NCI-H2196 (cell line): ENCODE measurements around the gene FASTKD1.
A peak's percentile ranks its signal among the peaks of the same experiment; 100 is the strongest.
"Not testable (repeated sequence)": the region's sequence is repeated elsewhere in the genome, so short reads cannot be mapped to it uniquely, and the experiment has no call there.

Experiments used
- DNase-seq: peaks from one replicate; lab custom pipeline; 2025; ENCODE audit not compliant: unreplicated experiment; lab: John Stamatoyannopoulos, UW

Gene FASTKD1

DNA sequence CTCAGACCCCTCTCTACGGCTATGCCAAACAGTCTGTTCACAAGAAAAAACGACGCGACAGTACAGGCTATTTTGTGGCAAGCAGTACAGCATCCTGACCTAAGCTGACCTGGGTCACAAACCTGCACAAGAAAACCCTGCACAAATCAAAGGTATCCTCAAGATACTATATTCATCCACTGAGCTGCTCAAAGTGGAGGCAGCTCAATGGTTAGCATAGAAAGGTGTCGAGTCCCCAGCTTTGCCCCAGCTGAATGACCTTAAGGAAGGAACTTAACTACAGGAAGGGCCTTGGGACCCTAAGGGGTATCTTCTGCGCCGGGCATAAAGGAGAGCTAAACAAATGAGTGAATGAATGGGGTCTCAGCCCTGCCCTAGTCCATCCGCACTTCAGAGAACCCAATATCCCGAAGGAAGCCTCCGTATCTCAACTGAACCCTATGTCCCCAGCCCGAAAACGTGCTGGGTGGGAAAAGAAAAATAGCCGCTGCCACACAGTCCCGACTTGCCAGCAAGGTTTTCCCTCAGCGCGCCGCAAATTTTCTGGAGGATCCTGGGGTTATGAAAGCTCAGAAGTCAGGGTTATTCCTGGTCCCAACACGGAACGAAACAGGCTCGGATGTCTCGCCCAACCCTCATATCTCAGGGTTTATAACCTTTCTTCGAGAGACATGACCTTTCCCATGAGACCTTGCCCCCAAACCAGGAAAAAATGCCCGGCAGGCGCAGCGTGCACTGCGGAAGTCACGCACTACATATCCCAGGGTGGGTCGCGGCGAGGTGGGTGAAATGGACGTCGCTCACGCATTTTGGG is at the start of gene FASTKD1:
FASTKD1 (minus strand) TSS at position 706 of the 814 bp plus-strand sequence. CDS start 1,836 bp downstream, outside the sequence.
- DNase-seq, result peak; percentile 93

GRCh38 chr2:169623235-169623634 is 49.6 kb upstream of the FASTKD1 start:
- no peak for DNase-seq

DNA sequence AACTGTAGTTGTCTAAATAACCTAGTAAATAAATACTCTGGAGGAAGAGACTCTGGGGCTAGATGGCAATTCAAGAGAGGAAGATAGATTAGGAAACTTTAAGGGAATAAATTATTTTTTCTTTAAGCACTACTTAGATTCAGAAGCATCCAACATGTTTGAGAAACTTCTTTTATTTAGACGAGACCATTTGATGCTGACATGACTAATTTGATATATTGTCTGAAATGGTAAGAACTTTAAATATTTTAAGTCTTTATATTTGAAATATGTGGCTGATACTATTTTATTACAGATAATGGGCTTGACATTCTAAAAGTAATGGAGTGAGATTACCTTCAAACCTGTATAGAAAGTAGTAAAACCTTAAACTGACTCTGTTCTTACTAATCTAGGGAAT is 46.8 kb upstream of the FASTKD1 start:
- DNase-seq, result no peak

- no peak for DNase-seq
Observed at GRCh38 chr2:169619946-169620345, 46.3 kb upstream of the FASTKD1 start.

- DNase-seq, result not testable (repeated sequence)
Observed at GRCh38 chr2:169615982-169616381, 42.3 kb upstream of the FASTKD1 start.

DNA sequence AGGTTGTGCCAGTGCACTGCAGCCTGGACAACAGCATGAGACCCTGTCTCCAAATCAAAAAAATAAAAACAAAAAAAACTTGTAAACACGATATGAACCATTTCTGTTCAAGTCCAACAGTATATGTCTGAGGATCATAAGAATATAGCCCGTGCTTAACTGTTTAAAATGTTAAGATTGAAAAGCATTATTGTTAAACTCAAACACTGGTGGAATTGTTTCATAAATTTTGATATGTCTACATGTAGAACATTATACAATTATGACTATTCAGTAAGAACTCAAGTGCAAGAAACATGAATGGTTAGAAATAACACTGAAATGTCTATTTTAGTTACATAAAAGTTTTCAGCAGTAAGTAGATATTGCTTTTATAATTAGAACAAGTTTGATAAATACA is 40.2 kb upstream of the FASTKD1 start:
- DNase-seq, result no peak

DNA sequence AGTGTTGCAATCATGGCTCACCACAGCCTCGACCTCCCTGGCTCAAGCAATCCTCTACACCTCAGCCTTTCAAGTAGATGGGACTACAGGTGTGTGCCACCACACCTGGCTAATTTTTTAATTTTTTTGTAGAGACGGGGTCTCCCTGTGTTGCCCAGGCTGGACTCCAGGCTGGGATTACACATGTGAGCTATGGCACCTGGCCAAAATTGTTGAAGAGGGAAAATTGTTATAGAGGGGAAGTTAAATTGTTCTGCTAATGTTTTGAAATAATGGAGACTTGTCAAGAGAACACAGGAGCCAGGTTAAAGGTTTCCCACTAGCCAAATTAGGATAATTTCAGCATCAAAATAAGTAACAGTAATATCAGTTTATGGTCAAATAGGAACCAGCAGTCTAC is 35.6 kb upstream of the FASTKD1 start:
- no peak for DNase-seq

- no peak for DNase-seq
Observed at GRCh38 chr2:169599568-169599967, 25.9 kb upstream of the FASTKD1 start.

DNA sequence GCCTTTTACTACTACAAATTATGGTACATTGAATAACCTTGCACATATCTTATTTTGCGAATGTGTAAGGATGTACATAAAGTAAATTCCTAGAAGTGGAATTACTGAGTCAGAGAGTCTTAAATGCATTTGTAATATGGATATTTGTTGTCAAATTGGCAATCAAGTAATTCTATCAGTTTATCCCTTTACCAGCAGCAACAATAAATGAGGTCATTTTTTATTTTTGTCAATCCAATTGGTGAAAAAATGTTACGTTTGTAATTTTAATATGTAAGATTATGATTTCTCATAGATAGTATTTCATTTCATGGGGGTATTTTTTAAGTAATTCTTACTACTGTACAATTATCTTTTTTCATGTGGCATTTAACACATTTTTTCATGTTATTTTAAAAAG is 25.3 kb upstream of the FASTKD1 start:
- DNase-seq, result no peak

GRCh38 chr2:169596546-169596945 is 22.9 kb upstream of the FASTKD1 start:
- not testable (repeated sequence) for DNase-seq

DNA sequence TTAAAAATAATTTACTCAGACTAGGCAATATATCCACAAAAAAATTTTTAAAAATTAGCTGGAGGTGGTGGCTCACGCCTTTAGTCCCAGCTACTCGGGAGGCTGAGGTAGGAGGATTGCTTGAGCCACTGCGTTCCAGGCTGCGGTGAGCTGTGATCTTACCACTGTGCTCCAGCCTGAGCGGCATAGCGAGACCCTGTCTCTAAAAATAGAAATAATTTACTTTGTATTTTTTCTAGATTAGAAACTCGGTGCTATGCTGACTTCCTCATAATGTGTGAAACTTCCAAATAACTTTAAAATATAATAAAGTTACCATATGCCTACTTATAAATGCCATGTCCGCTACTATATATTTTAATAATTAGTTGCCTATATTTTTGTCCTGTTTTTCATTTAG is 17.1 kb upstream of the FASTKD1 start:
- DNase-seq, result no peak

GRCh38 chr2:169585673-169586072 is 12.0 kb upstream of the FASTKD1 start:
- no peak for DNase-seq

- DNase-seq, result peak; percentile 92
Observed at GRCh38 chr2:169584005-169584877, 10.6 kb upstream of the FASTKD1 start, which contains the start of gene PPIG. PPIG (plus strand) TSS chr2:169584351; CDS start chr2:169604042, 19,691 bp downstream.

DNA sequence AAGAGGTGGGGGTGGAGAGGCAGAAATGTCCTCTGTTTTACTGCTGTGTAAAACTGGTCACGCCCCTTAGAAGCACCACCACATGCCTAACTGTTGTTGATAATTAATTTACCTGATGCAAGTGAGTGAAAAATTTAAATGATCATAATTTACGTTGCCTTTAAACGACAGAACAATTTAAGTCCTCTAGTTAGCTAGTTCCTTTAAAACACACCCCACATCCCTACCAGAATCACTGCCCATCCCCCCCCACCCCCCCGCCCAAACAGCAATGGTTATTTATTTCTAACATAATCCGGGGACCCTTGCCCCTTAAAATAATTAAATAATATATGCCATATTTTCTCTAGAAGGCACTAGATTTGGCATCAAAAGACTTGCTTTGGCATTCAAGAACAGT is 9.9 kb upstream of the FASTKD1 start:
- DNase-seq, result no peak

DNA sequence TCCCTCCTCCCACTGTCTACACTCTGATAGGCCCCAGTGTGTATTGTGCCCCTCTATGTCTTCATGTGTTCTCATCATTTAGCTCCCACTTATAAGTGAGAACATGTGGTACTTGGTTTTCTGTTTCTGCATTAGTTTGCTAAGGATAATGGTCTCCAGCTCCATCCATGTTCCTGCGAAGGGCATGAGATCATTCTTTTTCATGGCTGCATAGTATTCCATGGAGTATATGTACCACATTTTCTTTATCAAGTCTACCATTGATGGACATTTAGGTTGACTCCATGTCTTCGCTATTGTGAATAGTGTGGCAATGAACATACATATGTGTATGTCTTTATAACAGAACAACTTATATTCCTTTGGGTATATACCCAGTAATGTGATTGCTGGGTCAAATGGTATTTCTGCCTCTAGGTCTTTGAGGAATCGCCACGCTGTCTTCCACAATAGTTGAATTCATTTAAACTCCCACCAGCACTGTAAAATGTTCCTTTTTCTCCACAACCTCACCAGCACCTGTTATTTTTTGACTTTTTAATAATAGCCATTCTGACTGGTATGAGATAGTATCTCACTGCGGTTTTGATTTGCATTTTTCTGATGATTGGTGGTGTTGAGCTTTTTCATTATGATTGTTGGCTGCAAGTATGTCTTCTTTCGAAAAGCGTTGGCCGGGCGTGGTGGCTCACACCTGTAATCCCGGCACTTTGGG is 9.0 kb upstream of the FASTKD1 start:
- DNase-seq, result not testable (repeated sequence)

DNA sequence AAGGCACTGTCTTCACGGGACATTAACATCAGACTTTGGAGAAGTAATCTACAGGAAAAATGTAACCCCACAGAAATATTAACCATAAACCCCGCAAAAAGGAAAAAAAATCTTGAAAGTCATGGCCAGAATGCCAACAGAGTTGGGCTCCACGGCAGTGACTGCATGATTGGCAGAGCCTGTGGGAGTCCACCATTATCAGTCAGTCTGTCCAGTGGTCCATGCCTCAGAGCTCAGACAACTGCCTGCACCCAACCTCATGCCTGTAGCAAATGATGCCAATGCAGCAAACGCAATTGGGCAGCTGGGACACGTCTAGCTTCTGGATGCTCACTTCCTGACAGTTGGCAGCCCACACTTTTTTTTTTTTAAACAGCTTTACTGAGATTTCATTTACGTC is 5.4 kb upstream of the FASTKD1 start:
- DNase-seq, result no peak

GRCh38 chr2:169575264-169575663 is 1.6 kb upstream of the FASTKD1 start:
- not testable (repeated sequence) for DNase-seq

GRCh38 chr2:169574539-169574938 is 874 bp upstream of the FASTKD1 start:
- DNase-seq, result not testable (repeated sequence)

- no peak for DNase-seq
Observed at GRCh38 chr2:169573974-169574299, 272 bp upstream of the FASTKD1 start.

DNA sequence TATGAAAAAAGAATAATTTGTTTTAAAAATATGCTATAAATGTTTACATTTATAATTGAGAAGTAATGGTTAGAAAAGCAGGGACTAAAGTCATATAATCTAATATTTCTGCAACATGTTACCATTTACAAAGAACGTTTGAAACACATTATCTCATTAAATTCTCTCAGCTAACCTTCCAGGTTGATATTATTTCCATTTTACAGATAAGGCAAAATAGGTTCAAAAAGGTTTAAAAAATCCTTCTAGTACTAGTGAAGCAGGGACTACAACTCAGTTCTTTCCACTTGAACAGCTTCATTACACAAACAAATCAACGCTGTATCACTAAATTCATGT is 875 bp downstream of the FASTKD1 start:
- no peak for DNase-seq

DNA sequence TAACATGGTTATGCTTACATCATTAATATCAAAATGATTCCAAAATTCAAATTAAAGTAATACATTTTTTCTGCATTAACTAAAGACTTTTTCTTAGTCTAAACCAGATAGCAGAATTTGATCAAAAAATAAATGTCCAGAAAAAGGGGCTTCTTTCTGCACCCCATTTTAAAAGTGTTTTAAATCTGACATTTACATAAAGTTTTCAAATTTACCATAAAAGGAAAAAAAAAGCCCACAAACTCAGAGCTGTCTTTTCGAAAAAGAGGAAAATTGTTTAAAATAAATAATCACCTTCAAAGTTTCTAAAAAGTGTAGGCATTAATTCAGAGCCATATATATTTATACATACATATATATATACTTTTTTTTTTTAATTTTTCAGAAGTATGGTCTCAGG is 1.5 kb downstream of the FASTKD1 start:
- DNase-seq, result no peak

- DNase-seq, result no peak
Observed at GRCh38 chr2:169571571-169571970, 2.1 kb downstream of the FASTKD1 start.
